ENCODE measurements around the gene SGMS1.

The SGMS1 gene

GRCh38 chr10:50314169-50315071, 309.3 kb downstream of the SGMS1 start:
- in situ Hi-C loops (cut with MboI; ENCODE audit: low pct_unique_long_range_greater_than_20kb, low sequenced_read_pairs) = no loop called here
- no peak for DNase-seq

GRCh38 chr10:50312464-50313437, 311.0 kb downstream of the SGMS1 start:
- no peak for DNase-seq
- in situ Hi-C loops (cut with MboI; ENCODE audit: low pct_unique_long_range_greater_than_20kb, low sequenced_read_pairs) = no loop called here

GRCh38 chr10:50310560-50311174, 313.1 kb downstream of the SGMS1 start:
- in situ Hi-C loops (cut with MboI; ENCODE audit: low pct_unique_long_range_greater_than_20kb, low sequenced_read_pairs) = no loop called here
- peak; percentile 44 for DNase-seq

- DNase-seq = no peak
- in situ Hi-C loops (cut with MboI; ENCODE audit: low pct_unique_long_range_greater_than_20kb, low sequenced_read_pairs) = no loop called here
Measured at GRCh38 chr10:50309342-50309741, 314.4 kb downstream of the SGMS1 start.

- no peak for DNase-seq
- in situ Hi-C loops (cut with MboI; ENCODE audit: low pct_unique_long_range_greater_than_20kb, low sequenced_read_pairs) = no loop called here
Measured at GRCh38 chr10:50304660-50305059, 319.1 kb downstream of the SGMS1 start.

- in situ Hi-C loops (cut with MboI; ENCODE audit: low pct_unique_long_range_greater_than_20kb, low sequenced_read_pairs) = no loop called here
- DNase-seq = no peak
Measured at GRCh38 chr10:50299948-50300669, 323.6 kb downstream of the SGMS1 start.

GRCh38 chr10:50295367-50295766, 328.4 kb downstream of the SGMS1 start:
- no peak for DNase-seq
- in situ Hi-C loops (cut with MboI; ENCODE audit: low pct_unique_long_range_greater_than_20kb, low sequenced_read_pairs) = no loop called here

- no peak for DNase-seq
- in situ Hi-C loops (cut with MboI; ENCODE audit: low pct_unique_long_range_greater_than_20kb, low sequenced_read_pairs) = no loop called here
Measured at GRCh38 chr10:50294582-50294981, 329.2 kb downstream of the SGMS1 start.

- in situ Hi-C loops (cut with MboI; ENCODE audit: low pct_unique_long_range_greater_than_20kb, low sequenced_read_pairs) = no loop called here
Measured at GRCh38 chr10:50293513-50294313, 330.0 kb downstream of the SGMS1 start.

GRCh38 chr10:50291261-50291850, 332.4 kb downstream of the SGMS1 start:
- DNase-seq = no peak
- in situ Hi-C loops (cut with MboI; ENCODE audit: low pct_unique_long_range_greater_than_20kb, low sequenced_read_pairs) = no loop called here

More at GRCh38 chr10:50293513-50294313, 330.0 kb downstream of the SGMS1 start:
- peak; percentile 32 for DNase-seq

- no peak for DNase-seq
- in situ Hi-C loops (cut with MboI; ENCODE audit: low pct_unique_long_range_greater_than_20kb, low sequenced_read_pairs) = no loop called here
Measured at GRCh38 chr10:50289196-50289595, 334.6 kb downstream of the SGMS1 start.

- no peak for DNase-seq
- in situ Hi-C loops (cut with MboI; ENCODE audit: low pct_unique_long_range_greater_than_20kb, low sequenced_read_pairs) = no loop called here
Measured at GRCh38 chr10:50286996-50287803, 336.6 kb downstream of the SGMS1 start.

- in situ Hi-C loops (cut with MboI; ENCODE audit: low pct_unique_long_range_greater_than_20kb, low sequenced_read_pairs) = no loop called here
- DNase-seq = no peak
Measured at GRCh38 chr10:50286517-50286916, 337.2 kb downstream of the SGMS1 start.

- DNase-seq = no peak
Measured at GRCh38 chr10:50281967-50282522, 341.7 kb downstream of the SGMS1 start.

GRCh38 chr10:50281210-50281966, 342.4 kb downstream of the SGMS1 start:
- no peak for DNase-seq
- in situ Hi-C loops (cut with MboI; ENCODE audit: low pct_unique_long_range_greater_than_20kb, low sequenced_read_pairs) = no loop called here

More at GRCh38 chr10:50281967-50282522, 341.7 kb downstream of the SGMS1 start:
- in situ Hi-C loops (cut with MboI; ENCODE audit: low pct_unique_long_range_greater_than_20kb, low sequenced_read_pairs) = no loop called here
